RPMI7951 (cell line): ENCODE data around the gene TTC1. TPM values are rescaled to one million over a fixed set of nuclear protein-coding genes. Genes with fewer than 3 reads are reported as not detected.
A peak's percentile ranks its signal among the peaks of the same experiment; 100 is the strongest.
"Not testable (repeated sequence)": the region's sequence is repeated elsewhere in the genome, so short reads cannot be mapped to it uniquely, and the experiment has no call there.

Experiments used
- DNase-seq: peaks from one replicate; pipeline ENCODE4 v3.0.0-alpha.2; 2012; ENCODE audit warnings: low read depth
- total RNA-seq: library from RNA; depleted of rRNA; stranded (reverse); fragments of >200 nt; shearing (Covaris generic); gene quantifications from 2 replicates; pipeline ENCODE4 v1.2.3, GENCODE V29; 2014; rRNA removed

Gene TTC1, protein sequence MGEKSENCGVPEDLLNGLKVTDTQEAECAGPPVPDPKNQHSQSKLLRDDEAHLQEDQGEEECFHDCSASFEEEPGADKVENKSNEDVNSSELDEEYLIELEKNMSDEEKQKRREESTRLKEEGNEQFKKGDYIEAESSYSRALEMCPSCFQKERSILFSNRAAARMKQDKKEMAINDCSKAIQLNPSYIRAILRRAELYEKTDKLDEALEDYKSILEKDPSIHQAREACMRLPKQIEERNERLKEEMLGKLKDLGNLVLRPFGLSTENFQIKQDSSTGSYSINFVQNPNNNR
- total RNA-seq: 43.9 and 46.9 TPM in 2 replicates

DNA sequence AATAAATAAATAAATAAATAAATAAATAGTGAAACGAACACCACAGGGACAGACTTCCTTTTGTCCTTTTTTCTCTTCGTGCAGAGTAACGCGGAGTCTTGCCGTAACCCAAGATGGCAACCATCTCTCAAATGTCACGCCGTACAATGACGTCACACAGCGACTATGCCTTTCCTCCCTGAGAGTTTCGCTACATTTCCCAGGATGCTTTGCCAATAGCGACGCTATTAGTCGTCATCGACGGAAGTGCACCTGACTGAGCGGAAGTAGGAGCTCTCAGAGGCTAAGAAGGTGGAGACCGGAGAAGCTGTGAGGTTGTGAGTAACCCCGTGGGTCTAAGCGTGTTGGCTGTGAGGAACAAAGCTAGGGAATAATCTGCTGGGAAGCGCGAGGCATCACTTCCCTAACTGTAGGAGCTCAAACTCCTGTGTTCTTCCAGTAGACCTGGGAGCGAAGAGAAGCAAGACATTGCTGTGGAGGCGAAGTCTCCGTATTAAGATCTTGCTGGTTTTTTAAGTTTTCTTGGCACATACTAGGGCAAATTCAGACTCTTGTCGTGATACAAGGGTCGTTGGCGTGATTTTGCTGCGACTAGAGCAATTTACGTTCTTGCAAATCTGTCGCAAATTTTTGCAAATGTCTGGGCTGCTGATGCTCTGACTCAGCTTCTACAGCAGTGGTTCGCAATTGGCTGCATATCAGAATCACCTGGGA lies at the start of gene TTC1:
Gene TTC1 (plus strand): TSS at position 263 of the 714 bp plus-strand sequence. CDS start 1,390 bp downstream, outside the sequence.
- DNase-seq: peak; percentile 97

DNA sequence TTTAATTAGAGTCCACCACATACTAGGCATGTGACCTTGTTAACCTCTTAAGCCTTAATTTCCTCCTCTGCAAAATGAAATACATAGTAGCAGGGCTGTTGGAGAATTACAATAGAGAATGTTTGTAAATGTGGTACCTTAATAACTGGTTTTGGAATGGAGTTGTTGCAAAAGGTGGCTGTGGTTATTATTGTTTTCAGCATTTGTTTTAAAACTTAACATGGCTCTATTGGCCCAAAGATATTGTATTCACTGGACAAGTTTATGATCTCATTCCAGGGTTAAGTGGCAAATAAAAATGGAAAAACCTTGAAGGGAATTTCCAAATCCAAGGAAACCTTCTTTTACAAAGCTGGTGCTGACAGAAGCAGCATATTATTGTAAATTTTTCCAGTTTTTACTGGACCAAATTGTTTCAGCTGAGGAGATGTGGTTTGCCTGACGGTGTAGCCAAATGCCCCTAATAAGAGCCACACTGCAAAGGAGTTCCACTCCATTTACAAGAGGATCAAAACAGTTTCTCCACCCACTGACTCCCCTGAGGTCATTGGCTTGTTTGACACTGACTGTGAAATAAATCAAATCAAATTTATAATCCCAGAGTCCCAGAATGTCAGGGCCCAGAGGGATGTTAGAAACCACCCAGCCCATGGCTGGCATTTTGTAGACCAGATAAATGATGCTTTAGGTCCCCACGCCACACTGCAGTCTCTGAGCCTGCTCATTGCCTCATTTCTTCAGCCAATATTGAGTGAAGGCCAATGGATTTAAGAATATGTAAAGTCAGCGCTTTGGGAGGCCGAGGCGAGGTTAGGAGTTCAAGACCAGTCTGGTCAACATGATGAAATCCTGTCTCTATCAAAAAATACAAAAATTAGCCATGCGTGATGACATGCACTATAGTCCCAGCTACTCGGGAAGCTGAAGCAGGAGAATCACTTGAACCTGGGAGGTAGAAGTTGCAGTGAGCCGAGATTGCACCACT lies 47.5 kb upstream of the TTC1 start:
- DNase-seq: no peak

DNA sequence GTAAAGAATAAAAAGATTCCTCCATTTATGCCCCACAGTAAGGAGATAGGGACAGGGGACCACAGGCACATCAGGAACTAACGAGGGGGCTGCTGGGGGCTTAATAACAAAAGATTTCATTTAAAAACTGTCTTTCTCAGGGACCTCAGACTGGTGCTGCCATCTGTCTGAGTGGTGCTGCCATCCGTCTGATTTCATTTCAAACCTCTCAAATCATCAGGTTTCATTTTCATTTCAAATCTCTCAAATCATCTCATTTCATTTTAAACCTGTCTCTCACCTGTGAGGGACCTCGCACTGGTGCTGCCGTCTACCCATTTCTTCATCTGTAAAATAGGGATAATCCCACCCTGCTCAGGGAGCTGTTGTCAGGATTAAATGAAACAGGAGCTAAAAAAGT lies 46.7 kb upstream of the TTC1 start:
- DNase-seq: no peak

DNA sequence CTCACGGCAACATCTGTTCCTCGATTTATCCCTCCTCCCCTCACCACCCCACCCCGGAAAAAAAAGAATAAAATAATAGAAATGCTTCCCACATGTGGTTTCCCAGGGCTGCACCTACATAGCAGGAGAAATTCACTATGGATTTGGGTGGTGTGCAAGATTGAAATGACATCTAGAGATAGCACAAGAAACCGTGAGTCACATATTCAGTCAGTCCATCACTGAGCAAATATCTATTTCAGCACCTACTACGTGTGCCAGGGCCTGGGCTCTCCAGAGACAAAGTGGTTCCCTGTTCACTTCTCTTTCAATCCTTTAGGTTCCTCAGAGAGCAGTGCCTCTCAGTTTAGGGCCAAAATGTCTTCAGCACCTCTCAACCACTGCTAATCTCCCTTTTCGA lies 45.0 kb upstream of the TTC1 start:
- no peak for DNase-seq

DNA sequence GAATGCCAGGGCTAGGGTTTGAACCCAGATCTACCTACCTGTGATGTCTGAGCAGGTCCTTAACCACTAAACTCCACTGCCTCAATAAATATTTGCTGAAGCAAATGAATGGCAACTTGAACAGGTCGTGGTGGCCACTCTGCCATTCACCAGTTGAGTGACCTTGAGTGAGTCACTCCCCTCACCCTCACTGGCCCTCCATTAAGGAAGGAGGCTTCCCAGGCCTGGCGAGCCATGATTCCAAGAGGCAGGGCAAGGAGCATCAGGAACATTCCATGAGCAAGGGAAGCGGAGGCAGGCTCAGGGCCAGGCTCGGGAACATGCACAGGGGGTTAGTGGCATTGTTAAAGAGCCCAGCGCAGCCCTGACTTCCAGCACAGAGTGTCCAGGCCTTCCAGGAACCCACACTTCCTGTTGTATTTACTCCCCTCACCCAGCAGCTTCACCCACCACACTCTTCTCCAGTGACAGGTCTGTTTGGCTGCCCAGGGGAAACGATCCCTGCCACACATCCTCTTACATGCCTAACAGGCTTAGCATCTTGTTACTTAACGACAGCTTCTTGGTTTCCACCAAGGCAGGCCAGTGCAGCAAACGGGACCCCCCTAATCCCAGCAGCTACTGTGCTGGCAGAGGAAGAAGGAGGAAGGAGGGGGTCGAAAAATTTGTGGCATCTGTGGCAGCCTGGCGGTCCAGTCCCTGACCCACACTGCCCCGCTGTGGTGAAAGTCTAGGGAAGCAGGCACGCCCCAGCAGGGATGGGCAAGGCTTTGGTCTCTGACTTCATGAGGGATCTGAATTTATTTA lies 43.7 kb upstream of the TTC1 start:
- DNase-seq: peak; percentile 36

DNA sequence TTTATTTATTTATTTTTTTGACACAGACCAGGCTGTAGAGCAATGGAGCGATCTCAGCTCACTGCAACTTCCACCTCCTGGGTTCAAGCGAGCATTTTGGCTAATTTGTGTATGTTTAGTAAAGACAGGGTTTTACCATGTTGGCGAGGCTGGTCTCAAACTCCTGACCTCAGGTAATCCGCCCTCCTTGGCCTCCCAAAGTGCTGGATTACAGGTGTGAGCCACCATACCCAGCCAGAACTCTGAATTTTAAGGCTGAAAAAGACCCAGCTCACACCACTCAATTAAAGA lies 43.2 kb upstream of the TTC1 start:
- DNase-seq: not testable (repeated sequence)

DNA sequence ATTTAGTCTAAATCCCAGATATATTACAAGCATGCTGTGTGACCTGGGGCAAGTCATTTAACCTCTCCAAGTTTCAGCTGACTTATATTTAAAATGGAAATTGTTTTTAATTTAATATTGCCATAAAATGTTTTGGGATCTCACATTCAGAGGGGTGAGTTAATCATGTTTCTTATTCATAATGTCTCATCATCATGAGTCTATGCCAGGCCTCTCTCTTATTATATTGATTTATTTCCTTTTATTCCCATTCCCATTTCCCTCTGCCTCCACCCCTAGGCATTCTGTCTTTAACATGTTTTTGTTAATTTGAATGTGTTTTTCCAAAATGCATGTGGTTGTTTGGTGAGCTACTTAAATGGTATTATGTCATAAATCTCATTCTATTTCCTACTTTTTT lies 39.0 kb upstream of the TTC1 start:
- no peak for DNase-seq

DNA sequence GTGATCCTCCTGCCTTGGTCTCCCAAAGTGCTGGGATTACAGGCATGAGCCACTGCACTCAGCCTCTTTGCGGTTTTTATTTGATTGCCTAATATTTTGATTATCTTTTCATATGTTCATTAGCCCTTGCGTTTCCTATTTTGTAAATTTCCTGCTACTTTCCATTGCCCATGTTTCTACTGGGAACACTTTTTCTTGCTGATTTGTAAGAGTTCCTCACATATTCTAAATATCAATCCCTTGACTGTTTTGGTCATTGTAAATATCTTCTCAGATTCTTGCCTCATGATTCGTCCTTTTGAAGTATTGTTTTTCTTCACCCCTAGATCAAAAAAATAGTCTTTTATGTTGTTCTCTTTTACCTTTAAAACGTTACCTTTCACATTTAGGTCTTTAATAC lies 37.9 kb upstream of the TTC1 start:
- no peak for DNase-seq

DNA sequence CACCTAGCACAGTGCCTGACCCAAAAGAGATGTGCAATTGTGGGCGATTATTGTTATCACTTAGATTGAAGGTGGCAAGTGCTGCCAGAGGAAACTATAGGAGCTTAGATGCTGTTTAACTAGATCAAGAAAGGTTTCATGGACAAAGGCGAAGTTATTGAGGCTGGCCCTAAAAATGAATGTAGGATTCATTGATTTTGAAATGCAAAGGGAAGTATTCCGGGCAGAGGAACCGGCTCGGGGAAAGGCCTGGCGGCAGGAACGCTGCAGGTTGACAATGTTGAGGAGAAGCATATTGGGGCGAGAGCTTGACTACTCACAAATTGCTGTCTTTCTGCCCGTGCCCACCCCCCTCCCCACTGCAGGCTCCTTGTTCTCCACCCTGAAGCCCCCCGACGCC lies 37.4 kb upstream of the TTC1 start:
- no peak for DNase-seq

DNA sequence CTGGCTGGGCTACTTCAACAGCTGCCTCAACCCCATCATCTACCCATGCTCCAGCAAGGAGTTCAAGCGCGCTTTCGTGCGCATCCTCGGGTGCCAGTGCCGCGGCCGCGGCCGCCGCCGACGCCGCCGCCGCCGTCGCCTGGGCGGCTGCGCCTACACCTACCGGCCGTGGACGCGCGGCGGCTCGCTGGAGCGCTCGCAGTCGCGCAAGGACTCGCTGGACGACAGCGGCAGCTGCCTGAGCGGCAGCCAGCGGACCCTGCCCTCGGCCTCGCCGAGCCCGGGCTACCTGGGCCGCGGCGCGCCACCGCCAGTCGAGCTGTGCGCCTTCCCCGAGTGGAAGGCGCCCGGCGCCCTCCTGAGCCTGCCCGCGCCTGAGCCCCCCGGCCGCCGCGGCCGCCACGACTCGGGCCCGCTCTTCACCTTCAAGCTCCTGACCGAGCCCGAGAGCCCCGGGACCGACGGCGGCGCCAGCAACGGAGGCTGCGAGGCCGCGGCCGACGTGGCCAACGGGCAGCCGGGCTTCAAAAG lies 36.9 kb upstream of the TTC1 start:
- DNase-seq: no peak

DNA sequence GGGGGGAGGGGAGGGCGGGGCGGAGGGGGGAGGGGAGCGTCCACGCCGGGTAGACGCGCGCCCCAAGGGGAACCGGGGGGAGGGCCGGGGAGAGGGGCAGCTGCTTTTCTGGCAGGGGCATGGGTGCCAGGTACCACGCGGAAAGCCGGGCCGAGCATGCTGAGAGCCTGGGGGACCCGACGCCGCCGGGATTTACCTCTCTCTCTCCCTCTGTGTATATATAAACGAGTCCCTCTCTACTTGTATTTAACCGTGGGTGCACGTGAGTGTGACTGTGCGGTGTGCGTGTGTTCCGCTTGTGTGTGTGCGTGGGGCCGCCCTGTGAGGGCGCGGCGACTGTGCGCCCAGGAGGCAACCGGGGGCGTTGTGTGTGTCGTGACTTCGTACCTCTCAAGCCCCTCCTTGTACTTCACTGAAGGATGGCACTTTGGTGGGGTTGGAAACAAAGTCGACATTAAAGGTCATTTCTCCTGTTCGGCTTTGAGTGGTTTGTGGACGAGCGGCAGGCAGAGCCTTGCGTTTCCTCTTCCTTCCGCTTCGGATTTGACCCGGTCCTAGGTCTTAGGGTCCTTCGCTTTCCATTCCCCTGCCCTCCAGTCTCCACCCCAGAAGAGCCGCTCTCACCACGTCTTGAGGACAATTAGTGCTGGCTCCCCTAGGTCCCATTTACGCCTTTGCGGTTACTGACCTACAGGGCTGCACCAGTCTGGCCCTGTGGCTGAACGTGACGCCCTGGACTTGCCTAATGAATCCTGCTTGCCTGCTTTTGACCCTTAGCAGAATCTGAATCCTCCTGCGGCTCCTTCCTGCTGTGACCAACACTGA lies 36.2 kb upstream of the TTC1 start:
- DNase-seq: no peak

DNA sequence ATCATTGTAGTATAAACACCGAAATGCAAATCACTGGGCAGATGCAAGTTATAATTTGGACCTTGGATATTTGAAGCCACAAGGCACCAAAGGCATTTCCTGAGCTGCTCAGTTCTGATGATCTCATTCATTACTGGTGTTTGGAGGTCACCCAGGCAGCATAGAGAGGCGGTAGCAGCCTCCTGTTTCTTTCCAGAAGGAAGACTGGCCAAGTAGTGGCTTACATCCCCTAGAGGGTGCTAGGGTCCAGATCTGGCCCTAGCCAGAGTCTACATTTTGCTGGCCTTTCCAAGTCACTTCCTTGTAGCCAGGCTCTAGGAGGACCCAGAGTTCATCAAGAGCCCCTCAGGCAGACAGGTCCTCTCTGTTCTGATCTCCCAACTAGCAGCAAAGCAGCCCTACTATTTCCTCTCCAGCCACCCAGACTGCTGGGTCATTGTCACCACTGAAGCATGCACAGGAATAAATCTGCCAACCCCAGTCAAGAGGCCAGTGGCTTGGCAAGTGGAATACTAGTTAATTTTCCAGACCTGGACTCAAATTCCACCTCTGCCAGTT lies 33.4 kb upstream of the TTC1 start:
- peak; percentile 76 for DNase-seq

DNA sequence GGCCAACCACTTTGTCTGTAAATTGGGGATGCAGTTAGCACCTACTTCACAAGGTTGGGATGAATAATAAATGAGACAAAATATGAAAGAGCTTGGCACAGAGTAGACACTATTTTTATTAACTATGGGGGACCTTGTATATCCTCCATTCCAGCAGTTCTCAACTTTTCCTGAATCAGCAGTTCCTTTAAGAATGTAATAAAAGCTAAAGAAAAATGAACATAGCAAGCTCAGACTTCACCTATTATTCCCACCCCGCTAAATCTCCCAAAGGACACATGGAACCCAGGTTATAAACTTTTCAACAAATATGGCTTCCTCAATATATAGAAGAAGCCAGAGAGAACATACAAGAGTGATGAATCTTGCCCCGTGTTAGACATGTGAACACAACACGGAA lies 32.0 kb upstream of the TTC1 start:
- no peak for DNase-seq

DNA sequence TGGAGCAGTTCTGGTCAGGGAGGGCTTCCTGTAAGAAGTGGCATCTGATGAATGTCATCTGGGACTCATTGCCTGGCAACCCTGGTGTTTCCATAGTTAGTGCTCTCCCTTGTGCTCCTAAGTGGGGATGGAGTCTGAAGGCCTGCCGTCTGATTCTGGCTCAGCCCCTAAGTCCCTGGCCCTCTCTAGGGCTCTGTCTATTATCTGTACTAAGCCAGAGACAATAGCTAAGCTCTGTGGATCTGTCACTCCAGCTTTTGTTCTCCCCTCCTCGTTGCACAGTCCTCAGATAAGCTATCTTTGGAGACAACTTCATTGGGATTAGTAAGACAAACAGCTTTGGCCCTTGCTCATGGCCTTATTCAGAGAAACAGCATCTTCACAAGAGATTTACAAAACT lies 30.6 kb upstream of the TTC1 start:
- no peak for DNase-seq

DNA sequence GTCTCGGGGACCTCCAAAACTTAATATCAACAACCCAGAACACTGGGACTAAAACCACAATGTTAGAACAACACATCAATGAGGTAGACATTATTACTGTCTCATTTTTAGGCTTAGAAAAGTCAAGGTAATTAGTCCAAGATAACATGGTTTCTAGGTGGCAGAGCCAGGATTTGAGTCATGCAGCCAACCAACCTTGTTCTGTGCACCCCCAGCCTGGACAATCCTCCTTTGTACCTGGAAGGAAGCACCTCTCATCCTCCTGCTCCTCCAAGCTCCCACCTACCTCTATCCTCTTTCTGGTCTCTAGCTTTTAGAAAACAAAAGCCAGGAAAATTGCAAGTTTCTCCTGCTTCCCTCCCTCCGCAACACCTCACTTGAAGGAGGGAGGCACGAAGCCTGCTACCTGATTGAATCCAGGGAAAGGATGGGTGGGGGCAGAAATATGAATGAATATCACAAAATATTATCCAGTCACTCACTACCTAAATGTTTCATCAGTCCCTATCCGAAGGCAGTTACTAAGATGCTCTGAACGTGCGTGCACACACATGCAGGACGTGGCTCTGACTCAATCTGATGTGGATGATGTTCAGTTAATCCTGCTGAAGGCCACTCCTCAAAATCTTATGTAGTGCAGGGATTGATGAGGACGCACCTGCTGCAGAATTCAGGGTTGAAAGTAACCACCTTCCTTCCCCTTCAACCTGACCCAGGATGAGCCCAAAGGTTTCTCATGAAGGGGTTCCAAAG lies 26.3 kb upstream of the TTC1 start:
- DNase-seq: no peak

DNA sequence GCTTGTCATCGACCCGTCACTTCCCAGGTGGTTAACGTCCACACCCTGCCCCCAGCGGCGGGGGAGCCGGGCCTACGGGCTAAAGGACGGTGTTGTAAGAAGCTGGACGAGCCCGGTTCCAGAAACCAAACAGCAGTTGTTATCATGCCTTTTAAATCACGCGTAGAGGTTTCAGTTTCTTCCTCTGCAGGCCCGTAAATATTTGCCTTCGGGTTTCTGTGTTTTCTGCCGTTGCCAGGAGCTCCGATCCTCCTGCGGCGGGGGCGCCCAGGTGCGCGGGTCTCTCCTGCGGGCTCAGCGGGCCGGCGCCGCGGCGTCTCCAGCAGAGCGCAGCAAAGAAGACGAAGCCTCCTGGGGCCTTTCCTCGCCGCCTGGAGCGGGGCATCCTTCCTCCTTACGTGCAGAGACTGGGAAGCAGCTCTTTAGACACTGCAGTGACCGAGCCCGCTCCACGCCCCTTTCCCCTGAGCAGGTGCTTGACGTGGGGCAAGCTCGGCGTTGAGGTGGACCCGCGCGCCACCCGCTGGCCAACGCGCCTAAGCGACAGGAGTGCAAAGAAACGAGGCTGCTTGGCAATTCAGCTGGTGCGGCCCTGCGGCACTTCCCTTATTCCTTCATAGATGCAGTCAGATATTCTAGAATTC lies 21.8 kb upstream of the TTC1 start:
- peak; percentile 37 for DNase-seq

DNA sequence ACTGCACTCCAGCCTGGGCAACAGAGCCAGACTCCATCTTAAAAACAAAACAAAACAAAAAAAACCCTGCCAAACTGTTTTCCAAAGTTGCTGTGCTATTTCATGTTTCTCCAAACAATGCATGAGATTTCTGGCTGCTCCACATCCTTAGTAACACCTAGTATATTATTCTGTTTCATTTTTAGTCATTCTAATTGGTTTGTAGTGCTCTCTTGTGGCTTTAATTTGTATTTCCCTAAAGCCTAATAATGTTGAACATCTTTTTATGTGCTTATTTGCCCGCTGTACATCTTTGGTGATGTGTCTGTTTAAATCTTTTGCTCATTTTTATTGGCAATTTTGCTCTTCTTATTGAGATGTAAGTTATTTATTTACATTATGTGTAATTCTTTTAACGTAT lies 18.4 kb upstream of the TTC1 start:
- DNase-seq: peak; percentile 15

DNA sequence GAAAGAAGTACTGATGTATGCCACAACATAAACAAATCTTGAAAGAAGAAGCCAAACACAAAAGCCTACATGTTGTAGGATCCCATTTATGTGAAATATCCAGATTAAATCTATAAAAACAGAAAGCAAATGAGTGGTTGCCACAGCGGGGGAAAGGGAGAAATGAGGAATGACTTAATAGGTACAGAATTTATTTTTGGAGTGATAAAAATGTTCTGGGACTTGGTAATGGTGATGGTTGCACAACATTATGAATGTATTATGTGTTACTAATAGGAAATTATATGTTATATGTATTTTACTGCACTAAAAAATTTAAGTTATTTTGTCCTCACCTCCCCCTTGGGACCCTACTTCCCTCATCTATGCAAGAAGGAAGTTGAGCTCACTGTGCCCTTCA lies 16.4 kb upstream of the TTC1 start:
- no peak for DNase-seq

DNA sequence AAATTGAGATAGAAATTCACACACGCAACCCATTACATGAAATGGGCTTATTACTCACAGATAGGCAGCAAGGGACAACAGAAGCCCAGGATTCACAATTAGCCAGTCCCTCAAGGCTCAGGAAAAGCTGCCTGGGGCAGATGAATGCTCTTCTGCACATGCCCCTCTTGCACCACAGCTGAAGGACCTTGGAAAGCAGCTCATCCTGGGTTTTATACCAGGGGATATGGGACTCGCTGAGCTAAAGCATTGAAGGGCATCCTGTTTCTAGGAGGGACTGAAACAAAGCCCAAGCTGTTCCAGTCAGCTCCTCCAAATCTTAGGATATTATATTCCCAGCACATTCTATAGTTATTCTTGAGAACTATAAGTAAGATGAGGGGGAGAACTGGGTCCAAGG lies 15.7 kb upstream of the TTC1 start:
- DNase-seq: no peak
